Neural cell (in vitro differentiated cells): Measurements from ENCODE around the gene LHX4. TPM values are rescaled to one million over a fixed set of nuclear protein-coding genes. Genes with fewer than 3 reads are reported as not detected.

ENCODE experiments used
- H2AFZ ChIP-seq: fragments of 200-600, 300-800 bp; sonication (generic), shearing (Covaris generic); 2 replicates; pipeline ENCODE4 v1.6.0; 2014; ENCODE audit warnings: low read depth, mild to moderate bottlenecking, antibody characterized with exemption, low read length, moderate library complexity
- H3F3A ChIP-seq: fragments of 200-600 bp; shearing (Covaris generic); 2 replicates; pipeline ENCODE4 v1.6.1; 2016; ENCODE audit warnings: mild to moderate bottlenecking, moderate library complexity, mixed read lengths, antibody characterized with exemption, low read length; ENCODE audit not compliant: insufficient read depth, poor library complexity, severe bottlenecking
- H3K27ac ChIP-seq: fragments of 200-600, 300-800 bp; sonication (generic), shearing (Covaris generic); 2 replicates; pipeline ENCODE4 v1.5.1; 2014; ENCODE audit warnings: mild to moderate bottlenecking, low read length, moderate library complexity
- H3K27me3 ChIP-seq: fragments of 300-800, 200-600 bp; sonication (generic), shearing (Covaris generic); 2 replicates; pipeline ENCODE4 v1.6.0; 2014; ENCODE audit warnings: mild to moderate bottlenecking, low read depth, low read length, moderate library complexity; ENCODE audit not compliant: insufficient read depth
- H3K36me3 ChIP-seq: fragments of 300-800, 200-600 bp; sonication (generic), shearing (Covaris generic); 2 replicates; pipeline ENCODE4 v1.5.1; 2014; ENCODE audit warnings: mild to moderate bottlenecking, antibody characterized with exemption, low read length, moderate library complexity; ENCODE audit not compliant: insufficient read depth
- H3K4me2 ChIP-seq: fragments of 300-800, 200-600 bp; sonication (generic), shearing (Covaris generic); 2 replicates; pipeline ENCODE4 v1.6.0; 2014; ENCODE audit warnings: mild to moderate bottlenecking, low read length
- H3K4me3 ChIP-seq: fragments of 300-800, 200-600 bp; sonication (generic), shearing (Covaris generic); 2 replicates; pipeline ENCODE4 v1.5.1; 2014; ENCODE audit warnings: mild to moderate bottlenecking, low read length, moderate library complexity
- H3K79me2 ChIP-seq: fragments of 200-600 bp; shearing (Covaris generic); replicated peaks from 2 replicates; pipeline ENCODE4 v1.6.0; 2014; ENCODE audit warnings: mild to moderate bottlenecking, low read length, moderate library complexity; ENCODE audit not compliant: insufficient read depth
- H3K9ac ChIP-seq: fragments of 300-800, 200-600 bp; sonication (generic), shearing (Covaris generic); 2 replicates; pipeline ENCODE4 v1.6.1; 2016; ENCODE audit warnings: mild to moderate bottlenecking, low read length, mixed read lengths
- H3K9me2 ChIP-seq: fragments of 200-600 bp; shearing (Covaris generic); 2 replicates; pipeline ENCODE4 v1.6.1; 2016; ENCODE audit warnings: mild to moderate bottlenecking, low read length, mixed read lengths; ENCODE audit not compliant: insufficient read depth
- H3K9me3 ChIP-seq: fragments of 200-600, 300-800 bp; sonication (generic), shearing (Covaris generic); 2 replicates; pipeline ENCODE4 v1.6.1; 2016; ENCODE audit warnings: mild to moderate bottlenecking, mixed run types, low read length, moderate library complexity, mixed read lengths
- H4K20me1 ChIP-seq: fragments of 200-600 bp; shearing (Covaris generic); 2 replicates; pipeline ENCODE4 v1.6.1; 2016; ENCODE audit warnings: mild to moderate bottlenecking, mixed run types; ENCODE audit not compliant: insufficient read depth
- EP300 ChIP-seq: fragments of 450-650 bp; conservative IDR thresholded peaks from 2 replicates; pipeline ENCODE4 v1.6.1; 2014; ENCODE audit warnings: antibody characterized with exemption, mild to moderate bottlenecking, moderate library complexity; ENCODE audit not compliant: poor library complexity, severe bottlenecking
- EZH2 ChIP-seq: fragments of 200-600, 300-800 bp; shearing (Covaris generic), sonication (generic); IDR thresholded peaks from 2 replicates; pipeline ENCODE4 v1.6.1; 2014; ENCODE audit warnings: antibody characterized with exemption, low read length, borderline replicate concordance, mild to moderate bottlenecking; ENCODE audit not compliant: insufficient read depth, poor library complexity, severe bottlenecking
- MXI1 ChIP-seq: fragments of 450-650 bp; conservative IDR thresholded peaks from 2 replicates; pipeline ENCODE4 v1.6.1; 2014; ENCODE audit warnings: antibody characterized with exemption, mild to moderate bottlenecking; ENCODE audit not compliant: poor library complexity, severe bottlenecking
- POLR2AphosphoS5 ChIP-seq: IDR thresholded peaks from 2 replicates; pipeline ENCODE4 v1.6.1; 2012
- RAD21 ChIP-seq: fragments of 450-650 bp; conservative IDR thresholded peaks from 2 replicates; pipeline ENCODE4 v1.6.1; 2014; ENCODE audit warnings: antibody characterized with exemption, mild to moderate bottlenecking, moderate library complexity
- SMC3 ChIP-seq: fragments of 450-650 bp; conservative IDR thresholded peaks from 2 replicates; pipeline ENCODE4 v1.6.1; 2014; ENCODE audit warnings: antibody characterized with exemption, mild to moderate bottlenecking, moderate library complexity; ENCODE audit not compliant: poor library complexity
- TAF1 ChIP-seq: IDR thresholded peaks from 2 replicates; pipeline ENCODE4 v1.6.1; 2012; ENCODE audit warnings: low read depth
- polyA plus RNA-seq: library from polyadenylated mRNA; depleted of rRNA; stranded (reverse); fragments of >200 nt; gene quantifications from 2 replicates; pipeline ENCODE4 v1.2.3, GENCODE V29; 2014
- TF ChIP-seq, protein P1 (sequence below): IDR thresholded peaks from 2 replicates; pipeline ENCODE4 v1.6.1; 2012; ENCODE audit warnings: borderline replicate concordance
- TF ChIP-seq, protein P2 (sequence below): fragments of 450-650 bp; IDR thresholded peaks from 2 replicates; pipeline ENCODE4 v1.5.1; 2014; ENCODE audit warnings: antibody characterized with exemption, mild to moderate bottlenecking, moderate library complexity; ENCODE audit not compliant: poor library complexity, severe bottlenecking

LHX4 gene
- polyA plus RNA-seq, 1 donor from 2014 or later: not detected

DNA sequence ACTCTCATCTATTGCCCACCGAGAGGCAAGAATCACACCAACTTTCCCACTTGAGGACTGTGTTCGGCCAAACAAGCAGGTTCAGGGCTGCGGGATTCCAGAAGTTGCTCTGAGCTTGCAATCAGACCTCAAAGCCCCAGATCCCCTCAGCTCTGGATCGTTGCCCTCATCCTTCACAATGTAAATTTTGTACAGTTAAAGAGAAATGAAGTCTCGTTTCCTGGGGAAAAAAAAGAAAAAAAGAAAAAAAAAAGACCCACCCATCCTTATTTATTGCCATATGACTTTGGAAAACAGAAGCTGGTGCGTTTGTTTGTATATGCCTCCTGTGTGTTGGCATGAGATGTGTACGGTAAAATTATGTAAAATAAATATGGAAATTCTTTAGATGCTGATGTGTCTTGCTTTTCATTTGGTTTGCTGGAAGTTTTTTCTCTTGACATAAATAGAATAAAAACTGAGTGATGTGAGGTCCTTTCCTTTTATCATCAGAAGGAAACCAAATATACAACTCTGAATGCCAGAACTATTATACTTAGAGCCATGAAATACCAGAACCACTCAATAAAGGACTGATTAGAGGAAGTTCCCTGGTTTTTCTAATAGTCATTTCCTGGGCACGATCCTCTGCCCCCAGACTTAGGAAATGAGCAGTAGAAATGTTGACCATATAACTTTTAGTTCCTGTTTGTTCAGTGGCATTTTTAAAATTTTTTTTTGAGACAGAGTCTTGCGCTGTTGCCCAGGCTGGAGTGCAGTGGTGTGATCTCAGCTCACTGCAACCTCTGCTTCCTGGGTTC lies 48.7 kb downstream of the LHX4 start:
- no peak overlapping the region for H2AFZ ChIP-seq
- no peaks in the 10 kb centered on the region for H3K79me2 ChIP-seq
- H3K27me3 ChIP-seq: no peaks in the 10 kb centered on the region
- no peak overlapping the region for H3K9ac ChIP-seq
- H3F3A ChIP-seq: no peaks in the 10 kb centered on the region
- no peak overlapping the region for H3K27ac ChIP-seq
- H3K9me3 ChIP-seq: no peaks in the 10 kb centered on the region
- no peaks in the 10 kb centered on the region for H4K20me1 ChIP-seq
- no peaks in the 10 kb centered on the region for H3K36me3 ChIP-seq
- TF ChIP-seq, protein P1, sequence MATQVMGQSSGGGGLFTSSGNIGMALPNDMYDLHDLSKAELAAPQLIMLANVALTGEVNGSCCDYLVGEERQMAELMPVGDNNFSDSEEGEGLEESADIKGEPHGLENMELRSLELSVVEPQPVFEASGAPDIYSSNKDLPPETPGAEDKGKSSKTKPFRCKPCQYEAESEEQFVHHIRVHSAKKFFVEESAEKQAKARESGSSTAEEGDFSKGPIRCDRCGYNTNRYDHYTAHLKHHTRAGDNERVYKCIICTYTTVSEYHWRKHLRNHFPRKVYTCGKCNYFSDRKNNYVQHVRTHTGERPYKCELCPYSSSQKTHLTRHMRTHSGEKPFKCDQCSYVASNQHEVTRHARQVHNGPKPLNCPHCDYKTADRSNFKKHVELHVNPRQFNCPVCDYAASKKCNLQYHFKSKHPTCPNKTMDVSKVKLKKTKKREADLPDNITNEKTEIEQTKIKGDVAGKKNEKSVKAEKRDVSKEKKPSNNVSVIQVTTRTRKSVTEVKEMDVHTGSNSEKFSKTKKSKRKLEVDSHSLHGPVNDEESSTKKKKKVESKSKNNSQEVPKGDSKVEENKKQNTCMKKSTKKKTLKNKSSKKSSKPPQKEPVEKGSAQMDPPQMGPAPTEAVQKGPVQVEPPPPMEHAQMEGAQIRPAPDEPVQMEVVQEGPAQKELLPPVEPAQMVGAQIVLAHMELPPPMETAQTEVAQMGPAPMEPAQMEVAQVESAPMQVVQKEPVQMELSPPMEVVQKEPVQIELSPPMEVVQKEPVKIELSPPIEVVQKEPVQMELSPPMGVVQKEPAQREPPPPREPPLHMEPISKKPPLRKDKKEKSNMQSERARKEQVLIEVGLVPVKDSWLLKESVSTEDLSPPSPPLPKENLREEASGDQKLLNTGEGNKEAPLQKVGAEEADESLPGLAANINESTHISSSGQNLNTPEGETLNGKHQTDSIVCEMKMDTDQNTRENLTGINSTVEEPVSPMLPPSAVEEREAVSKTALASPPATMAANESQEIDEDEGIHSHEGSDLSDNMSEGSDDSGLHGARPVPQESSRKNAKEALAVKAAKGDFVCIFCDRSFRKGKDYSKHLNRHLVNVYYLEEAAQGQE: no peak
- TF ChIP-seq TAF1: no peak
- TF ChIP-seq EZH2: no peak
- TF ChIP-seq SMC3: no peak
- TF ChIP-seq, protein P2, sequence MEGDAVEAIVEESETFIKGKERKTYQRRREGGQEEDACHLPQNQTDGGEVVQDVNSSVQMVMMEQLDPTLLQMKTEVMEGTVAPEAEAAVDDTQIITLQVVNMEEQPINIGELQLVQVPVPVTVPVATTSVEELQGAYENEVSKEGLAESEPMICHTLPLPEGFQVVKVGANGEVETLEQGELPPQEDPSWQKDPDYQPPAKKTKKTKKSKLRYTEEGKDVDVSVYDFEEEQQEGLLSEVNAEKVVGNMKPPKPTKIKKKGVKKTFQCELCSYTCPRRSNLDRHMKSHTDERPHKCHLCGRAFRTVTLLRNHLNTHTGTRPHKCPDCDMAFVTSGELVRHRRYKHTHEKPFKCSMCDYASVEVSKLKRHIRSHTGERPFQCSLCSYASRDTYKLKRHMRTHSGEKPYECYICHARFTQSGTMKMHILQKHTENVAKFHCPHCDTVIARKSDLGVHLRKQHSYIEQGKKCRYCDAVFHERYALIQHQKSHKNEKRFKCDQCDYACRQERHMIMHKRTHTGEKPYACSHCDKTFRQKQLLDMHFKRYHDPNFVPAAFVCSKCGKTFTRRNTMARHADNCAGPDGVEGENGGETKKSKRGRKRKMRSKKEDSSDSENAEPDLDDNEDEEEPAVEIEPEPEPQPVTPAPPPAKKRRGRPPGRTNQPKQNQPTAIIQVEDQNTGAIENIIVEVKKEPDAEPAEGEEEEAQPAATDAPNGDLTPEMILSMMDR: no peak
- no peak for TF ChIP-seq POLR2AphosphoS5
- no peak for TF ChIP-seq EP300
- TF ChIP-seq MXI1: no peak
- TF ChIP-seq RAD21: no peak
- H3K9me2 ChIP-seq: no peaks in the 10 kb centered on the region
- no peak overlapping the region for H3K4me3 ChIP-seq
- no peak overlapping the region for H3K4me2 ChIP-seq

DNA sequence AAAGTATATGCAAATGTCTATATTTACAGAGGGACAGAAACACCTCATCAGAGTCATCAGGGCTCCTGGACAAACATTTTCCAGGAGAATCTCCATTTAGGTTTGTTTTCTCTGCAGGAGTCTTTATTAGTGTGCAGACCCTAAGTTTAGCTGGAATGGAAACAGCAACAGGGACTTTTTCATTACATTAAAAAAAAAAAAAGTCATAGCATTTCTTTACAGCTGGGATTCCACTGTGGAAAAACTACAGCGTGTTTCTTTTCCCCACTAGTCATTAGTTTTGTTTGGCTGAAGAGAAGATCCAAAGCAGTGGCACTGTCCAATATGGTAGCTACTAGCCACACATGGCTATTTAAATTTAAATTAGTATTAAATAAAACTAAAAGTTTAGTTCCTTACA lies 49.6 kb downstream of the LHX4 start:
- H3K36me3 ChIP-seq: no peaks in the 10 kb centered on the region
- no peak overlapping the region for H3K4me3 ChIP-seq
- no peak overlapping the region for H3K27ac ChIP-seq
- H3K9me3 ChIP-seq: no peaks in the 10 kb centered on the region
- TF ChIP-seq TAF1 (no peak), RAD21 (no peak)
- no peaks in the 10 kb centered on the region for H3K27me3 ChIP-seq
- H3K9ac ChIP-seq: no peak overlapping the region
- no peak overlapping the region for H2AFZ ChIP-seq
- H3K9me2 ChIP-seq: no peaks in the 10 kb centered on the region
- H4K20me1 ChIP-seq: no peaks in the 10 kb centered on the region
- H3K79me2 ChIP-seq: no peaks in the 10 kb centered on the region
- H3F3A ChIP-seq: no peaks in the 10 kb centered on the region
- no peak overlapping the region for H3K4me2 ChIP-seq
